Hepatocyte (in vitro differentiated cells): ENCODE measurements around the gene UBL3. TPM values are rescaled to one million over a fixed set of nuclear protein-coding genes. Genes with fewer than 3 reads are reported as not detected.
A peak's percentile ranks its signal among the peaks of the same experiment; 100 is the strongest.

Experiments used
- DNase-seq: peaks from one replicate; pipeline ENCODE4 v3.0.0-alpha.2; 2016; ENCODE audit warnings: low spot score
- H2AFZ ChIP-seq: fragments of 200-600 bp; sonication (generic); 2 replicates; pipeline ENCODE4 v1.6.0; 2016; ENCODE audit warnings: antibody characterized with exemption, mild to moderate bottlenecking
- H3K27ac ChIP-seq: fragments of 200-600 bp; sonication (generic); 2 replicates; pipeline ENCODE4 v1.5.1; 2016; ENCODE audit warnings: mild to moderate bottlenecking
- H3K27me3 ChIP-seq: fragments of 200-600 bp; sonication (generic); 2 replicates; pipeline ENCODE4 v1.6.1; 2016
- H3K36me3 ChIP-seq: fragments of 200-600 bp; sonication (generic); replicated peaks from 2 replicates; pipeline ENCODE4 v1.5.1; 2016; ENCODE audit warnings: low read depth; ENCODE audit not compliant: insufficient read depth
- H3K4me1 ChIP-seq: fragments of 200-600 bp; sonication (generic); 2 replicates; pipeline ENCODE4 v1.5.1; 2016; ENCODE audit warnings: mild to moderate bottlenecking, moderate library complexity; ENCODE audit not compliant: insufficient read depth
- H3K4me2 ChIP-seq: fragments of 200-600 bp; sonication (generic); 2 replicates; pipeline ENCODE4 v1.6.0; 2016
- H3K4me3 ChIP-seq: fragments of 200-600 bp; sonication (generic); 2 replicates; pipeline ENCODE4 v1.5.1; 2016; ENCODE audit warnings: mild to moderate bottlenecking
- H3K79me2 ChIP-seq: fragments of 200-600 bp; sonication (generic); 2 replicates; pipeline ENCODE4 v1.6.0; 2017; ENCODE audit warnings: mild to moderate bottlenecking
- H3K9me2 ChIP-seq: fragments of 200-600 bp; sonication (generic); replicated peaks from 2 replicates; pipeline ENCODE4 v1.6.0; 2017; ENCODE audit warnings: mild to moderate bottlenecking; ENCODE audit not compliant: insufficient read depth
- H3K9me3 ChIP-seq: fragments of 200-600 bp; sonication (generic); 2 replicates; pipeline ENCODE4 v1.5.1; 2016; ENCODE audit warnings: low read depth, mild to moderate bottlenecking
- H4K20me1 ChIP-seq: fragments of 200-600 bp; sonication (generic); 2 replicates; pipeline ENCODE4 v1.6.0; 2016; ENCODE audit warnings: mild to moderate bottlenecking; ENCODE audit not compliant: insufficient read depth, poor library complexity, severe bottlenecking
- EZH2 ChIP-seq: fragments of 200-600 bp; sonication (generic); IDR thresholded peaks from 2 replicates; pipeline ENCODE4 v1.6.1; 2016; ENCODE audit warnings: antibody characterized with exemption, mild to moderate bottlenecking, borderline replicate concordance
- EZH2phosphoT487 ChIP-seq: fragments of 200-600 bp; sonication (generic); IDR thresholded peaks from one replicate; pipeline ENCODE4 v1.6.1; 2018; ENCODE audit warnings: antibody characterized with exemption, mild to moderate bottlenecking, low read depth, moderate library complexity; ENCODE audit not compliant: unreplicated experiment, severe bottlenecking
- WGBS: methylation state at CpG from one replicate; pipeline ENCODE4 v1.1.6; 2016; ENCODE audit warnings: low lambda C conversion rate; ENCODE audit errors: missing lambda C conversion rate; 5-methylcytosine and 5-hydroxymethylcytosine counted together
- polyA plus RNA-seq: library from polyadenylated mRNA; unstranded; fragments of >200 nt; fragmentation: Nextera tagmentation; extraction: Ambion mirVana; gene quantifications from 2 replicates; pipeline ENCODE4 v1.2.1, GENCODE V29; 2016
- total RNA-seq: library from RNA; depleted of rRNA; stranded (reverse); fragments of >200 nt; gene quantifications from 2 replicates; pipeline ENCODE4 v1.2.3, GENCODE V29; 2014
- TF ChIP-seq, protein P1 (sequence below): fragments of 200-600 bp; sonication (generic); IDR thresholded peaks from 2 replicates; pipeline ENCODE4 v1.5.1; 2016; ENCODE audit warnings: antibody characterized with exemption, mild to moderate bottlenecking; ENCODE audit not compliant: poor library complexity

UBL3 gene
- total and polyA plus RNA-seq, 2 experiments from 2014 or later: 27.7 to 58.6 TPM

DNA sequence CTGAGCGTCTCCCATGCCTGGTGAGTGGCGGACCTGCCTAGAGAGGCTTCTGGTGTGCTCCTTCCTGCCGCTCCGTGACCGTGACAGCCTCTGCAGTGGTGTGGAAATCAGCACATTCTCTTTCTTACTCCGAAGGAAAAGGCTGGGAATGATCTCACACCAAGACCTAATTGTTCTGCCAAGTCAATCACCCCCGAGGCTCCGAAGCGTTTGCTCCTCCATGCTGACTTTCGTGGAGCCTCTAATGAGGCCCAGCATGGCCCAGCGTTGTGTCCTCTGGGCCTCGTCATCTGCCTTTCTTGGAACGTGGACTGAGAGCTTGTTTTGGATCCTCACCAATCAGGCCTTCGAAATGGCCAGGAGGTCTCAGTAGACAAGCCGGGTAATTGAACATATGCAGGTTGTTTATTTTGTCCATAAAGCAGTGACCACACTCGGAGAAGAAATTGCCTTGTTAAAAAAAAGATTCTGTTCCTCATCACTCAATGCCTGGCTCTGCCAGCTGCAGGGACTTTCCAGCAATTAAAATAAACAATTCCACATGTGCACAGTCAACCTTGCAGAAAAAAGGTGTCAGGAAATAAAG lies 107.1 kb downstream of the UBL3 start:
- no peaks in the 10 kb centered on the region for H3K36me3 ChIP-seq
- TF ChIP-seq EZH2 (no peak), EZH2phosphoT487 (peak; percentile 96)
- TF ChIP-seq, protein P1, sequence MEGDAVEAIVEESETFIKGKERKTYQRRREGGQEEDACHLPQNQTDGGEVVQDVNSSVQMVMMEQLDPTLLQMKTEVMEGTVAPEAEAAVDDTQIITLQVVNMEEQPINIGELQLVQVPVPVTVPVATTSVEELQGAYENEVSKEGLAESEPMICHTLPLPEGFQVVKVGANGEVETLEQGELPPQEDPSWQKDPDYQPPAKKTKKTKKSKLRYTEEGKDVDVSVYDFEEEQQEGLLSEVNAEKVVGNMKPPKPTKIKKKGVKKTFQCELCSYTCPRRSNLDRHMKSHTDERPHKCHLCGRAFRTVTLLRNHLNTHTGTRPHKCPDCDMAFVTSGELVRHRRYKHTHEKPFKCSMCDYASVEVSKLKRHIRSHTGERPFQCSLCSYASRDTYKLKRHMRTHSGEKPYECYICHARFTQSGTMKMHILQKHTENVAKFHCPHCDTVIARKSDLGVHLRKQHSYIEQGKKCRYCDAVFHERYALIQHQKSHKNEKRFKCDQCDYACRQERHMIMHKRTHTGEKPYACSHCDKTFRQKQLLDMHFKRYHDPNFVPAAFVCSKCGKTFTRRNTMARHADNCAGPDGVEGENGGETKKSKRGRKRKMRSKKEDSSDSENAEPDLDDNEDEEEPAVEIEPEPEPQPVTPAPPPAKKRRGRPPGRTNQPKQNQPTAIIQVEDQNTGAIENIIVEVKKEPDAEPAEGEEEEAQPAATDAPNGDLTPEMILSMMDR: no peak
- H3K4me2 ChIP-seq: no peak overlapping the region
- DNase-seq: peak; percentile 35
- H3K4me3 ChIP-seq: no peak overlapping the region
- H3K27me3 ChIP-seq: no peaks in the 10 kb centered on the region
- H3K9me3 ChIP-seq: no peaks in the 10 kb centered on the region
- H3K4me1 ChIP-seq: peaks cover 3% of the 10 kb centered on the region
- no peak overlapping the region for H3K27ac ChIP-seq
- H4K20me1 ChIP-seq: no peaks in the 10 kb centered on the region
- H2AFZ ChIP-seq: no peak overlapping the region
- H3K79me2 ChIP-seq: no peaks in the 10 kb centered on the region
- H3K9me2 ChIP-seq: no peaks in the 10 kb centered on the region
- 49% methylated on average over 16 of the region's 16 CpGs for WGBS

DNA sequence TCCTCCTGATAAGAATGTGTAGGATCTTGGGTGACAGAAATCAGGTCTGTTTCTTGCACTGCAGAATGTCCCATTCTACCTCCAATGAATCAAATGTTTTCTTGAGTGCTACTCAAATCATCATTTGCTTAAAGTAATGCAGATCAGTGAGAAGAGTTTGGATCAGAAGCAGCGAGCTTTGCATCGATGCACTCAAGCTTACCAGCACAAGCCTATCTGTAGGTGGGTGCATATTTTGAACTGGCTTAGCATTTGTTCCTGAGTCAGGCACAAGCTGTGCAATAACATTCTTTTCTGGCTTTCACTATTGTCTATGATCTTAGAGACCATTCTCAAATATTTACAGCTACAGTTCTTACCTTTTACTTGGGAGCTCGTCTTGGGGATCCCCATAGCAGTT lies 109.5 kb downstream of the UBL3 start:
- Histone ChIP-seq H3K79me2 (no peaks in the 10 kb centered on the region), H3K36me3 (no peaks in the 10 kb centered on the region), H3K9me2 (no peaks in the 10 kb centered on the region), H4K20me1 (no peaks in the 10 kb centered on the region), H3K4me2 (no peak overlapping the region), H3K4me1 (peaks cover 3% of the 10 kb centered on the region), H3K9me3 (no peaks in the 10 kb centered on the region), H2AFZ (no peak overlapping the region), H3K4me3 (no peak overlapping the region), H3K27ac (no peak overlapping the region), H3K27me3 (no peaks in the 10 kb centered on the region)
- 91% methylated on average over 3 of the region's 3 CpGs for WGBS
- TF ChIP-seq EZH2: no peak
- TF ChIP-seq, protein P1: no peak
- TF ChIP-seq EZH2phosphoT487: no peak
- DNase-seq: no peak

GRCh38 chr13:29737061-29737460 lies 113.4 kb downstream of the UBL3 start:
- no peaks in the 10 kb centered on the region for H3K9me2 ChIP-seq

More at GRCh38 chr13:29737061-29737460, 113.4 kb downstream of the UBL3 start:
- Histone ChIP-seq H3K27me3 (peaks cover 2% of the 10 kb centered on the region), H3K4me2 (no peak overlapping the region), H3K36me3 (no peaks in the 10 kb centered on the region), H3K79me2 (no peaks in the 10 kb centered on the region), H3K4me3 (no peak overlapping the region), H3K9me3 (no peaks in the 10 kb centered on the region), H3K27ac (peak overlapping the region; percentile 57), H4K20me1 (no peaks in the 10 kb centered on the region), H2AFZ (no peak overlapping the region), H3K4me1 (no peaks in the 10 kb centered on the region)
- peak; percentile 44 for DNase-seq
- TF ChIP-seq EZH2 (no peak), EZH2phosphoT487 (no peak)
- TF ChIP-seq, protein P1: no peak
- 65% methylated on average over 5 of the region's 5 CpGs for WGBS
